ENCODE results near the gene SLC38A4. TPM values are rescaled to one million over a fixed set of nuclear protein-coding genes. Genes with fewer than 3 reads are reported as not detected.

Gene SLC38A4
- total and polyA plus RNA-seq, 2 experiments from 2014 or later = 16.5 to 37.3 TPM

DNA sequence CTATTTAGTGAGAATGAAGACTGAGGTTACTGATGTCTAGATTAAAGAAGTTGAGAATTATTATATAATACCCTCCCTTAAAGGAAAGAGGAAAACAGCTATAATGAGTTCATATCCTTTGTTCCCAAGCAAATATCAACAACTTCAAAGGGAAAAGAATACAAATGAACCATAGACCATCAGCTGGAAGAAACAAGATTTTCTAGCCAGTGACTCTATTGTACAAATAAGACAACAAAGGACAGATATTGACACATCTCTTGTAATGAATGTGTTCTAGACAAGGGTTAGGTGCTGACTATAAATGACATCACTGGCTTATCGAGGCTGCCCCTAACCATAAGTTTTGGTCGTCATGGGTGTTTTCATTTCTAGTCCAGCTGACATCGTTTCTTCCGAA, 48.2 kb downstream of the SLC38A4 start:
- WGBS (ENCODE audit: low lambda C conversion rate, missing lambda C conversion rate) = 68% methylated on average over 4 of the region's 4 CpGs
- TF ChIP-seq CTCF (IDR thresholded peaks at IDR 0.05; ENCODE audit: poor library complexity) = no peak
- TF ChIP-seq EZH2 (IDR thresholded peaks at IDR 0.05; ENCODE audit: borderline replicate concordance) = no peak
- no peak for TF ChIP-seq EZH2phosphoT487 (IDR thresholded peaks at IDR 0.05; ENCODE audit: low read depth, severe bottlenecking, unreplicated experiment)
- DNase-seq (ENCODE audit: low spot score) = no peak

DNA sequence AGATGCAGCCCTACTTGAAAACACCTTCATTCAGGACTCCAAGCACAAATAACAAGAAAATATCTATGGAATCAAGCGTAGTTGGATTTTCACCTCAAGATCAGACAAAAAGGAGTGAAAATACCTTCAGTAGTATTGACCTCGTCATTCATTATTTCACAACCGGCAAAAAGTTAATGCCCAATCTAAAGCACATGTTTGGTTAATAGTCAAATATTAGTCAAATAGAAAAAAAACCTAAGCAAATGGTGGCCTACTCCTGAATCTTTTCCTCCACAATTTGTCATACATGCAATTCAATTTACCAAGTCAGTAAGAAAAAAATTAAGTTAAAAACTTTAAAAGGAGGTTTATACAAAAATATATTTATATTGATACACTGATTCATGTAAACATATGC, 50.0 kb downstream of the SLC38A4 start:
- Histone ChIP-seq H3K9me3 (ENCODE audit: low read depth) (no peaks in the 10 kb centered on the region), H3K79me2 (no peaks in the 10 kb centered on the region), H3K4me1 (ENCODE audit: insufficient read depth) (peaks cover 15% of the 10 kb centered on the region), H3K9me2 (replicated peaks; ENCODE audit: insufficient read depth) (no peaks in the 10 kb centered on the region), H3K27me3 (no peaks in the 10 kb centered on the region), H3K27ac (no peak overlapping the region), H3K4me3 (no peak overlapping the region), H4K20me1 (ENCODE audit: insufficient read depth, poor library complexity, severe bottlenecking) (no peaks in the 10 kb centered on the region), H3K4me2 (no peak overlapping the region), H2AFZ (no peak overlapping the region), H3K36me3 (replicated peaks; ENCODE audit: insufficient read depth, low read depth) (no peaks in the 10 kb centered on the region)
- no peak for DNase-seq (ENCODE audit: low spot score)
- 72% methylated on average over 3 of the region's 3 CpGs for WGBS (ENCODE audit: low lambda C conversion rate, missing lambda C conversion rate)
- TF ChIP-seq CTCF (IDR thresholded peaks at IDR 0.05; ENCODE audit: poor library complexity) (no peak), EZH2phosphoT487 (IDR thresholded peaks at IDR 0.05; ENCODE audit: low read depth, severe bottlenecking, unreplicated experiment) (no peak), EZH2 (IDR thresholded peaks at IDR 0.05; ENCODE audit: borderline replicate concordance) (no peak)

More for the DNA sequence above, 48.2 kb downstream of the SLC38A4 start:
- H3K27me3 ChIP-seq = no peaks in the 10 kb centered on the region
- no peaks in the 10 kb centered on the region for H3K79me2 ChIP-seq
- no peaks in the 10 kb centered on the region for H3K9me3 ChIP-seq (ENCODE audit: low read depth)
- no peak overlapping the region for H3K27ac ChIP-seq
- H3K4me1 ChIP-seq (ENCODE audit: insufficient read depth) = peaks cover 9% of the 10 kb centered on the region
- no peaks in the 10 kb centered on the region for H4K20me1 ChIP-seq (ENCODE audit: insufficient read depth, poor library complexity, severe bottlenecking)
- no peak overlapping the region for H3K4me2 ChIP-seq
- no peaks in the 10 kb centered on the region for H3K36me3 ChIP-seq (replicated peaks; ENCODE audit: insufficient read depth, low read depth)
- no peaks in the 10 kb centered on the region for H3K9me2 ChIP-seq (replicated peaks; ENCODE audit: insufficient read depth)
- H2AFZ ChIP-seq = no peak overlapping the region
- H3K4me3 ChIP-seq = no peak overlapping the region

DNA sequence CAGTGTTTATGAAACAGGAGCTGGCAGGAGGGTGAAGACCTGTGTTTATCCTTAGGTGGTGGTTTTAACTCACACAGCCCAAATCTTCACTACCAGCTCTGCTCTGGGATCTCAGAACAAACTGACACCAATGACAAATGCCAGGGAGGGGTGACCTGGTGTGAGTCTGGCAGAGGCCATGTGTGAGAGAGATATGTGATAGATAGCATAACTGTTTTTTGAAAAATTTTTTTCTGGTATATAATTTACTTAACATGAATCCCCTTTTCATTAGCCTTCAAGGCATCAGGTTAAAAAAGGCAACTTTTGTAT, 51.5 kb downstream of the SLC38A4 start:
- Histone ChIP-seq H3K27ac (no peak overlapping the region), H3K9me3 (ENCODE audit: low read depth) (no peaks in the 10 kb centered on the region), H3K36me3 (replicated peaks; ENCODE audit: insufficient read depth, low read depth) (no peaks in the 10 kb centered on the region), H3K4me3 (no peak overlapping the region), H3K9me2 (replicated peaks; ENCODE audit: insufficient read depth) (no peaks in the 10 kb centered on the region), H3K4me1 (ENCODE audit: insufficient read depth) (peaks cover 30% of the 10 kb centered on the region), H3K27me3 (no peaks in the 10 kb centered on the region), H4K20me1 (ENCODE audit: insufficient read depth, poor library complexity, severe bottlenecking) (no peaks in the 10 kb centered on the region), H3K4me2 (no peak overlapping the region), H3K79me2 (no peaks in the 10 kb centered on the region), H2AFZ (no peak overlapping the region)
- no peak for DNase-seq (ENCODE audit: low spot score)
- no peak for TF ChIP-seq CTCF (IDR thresholded peaks at IDR 0.05; ENCODE audit: poor library complexity)
- TF ChIP-seq EZH2 (IDR thresholded peaks at IDR 0.05; ENCODE audit: borderline replicate concordance) = no peak
- TF ChIP-seq EZH2phosphoT487 (IDR thresholded peaks at IDR 0.05; ENCODE audit: low read depth, severe bottlenecking, unreplicated experiment) = no peak
